ENCODE data around the gene PNPLA3. TPM values are rescaled to one million over a fixed set of nuclear protein-coding genes. Genes with fewer than 3 reads are reported as not detected.

Gene PNPLA3
- total RNA-seq, 3 donors from 2014 or later: 2.4 to 3.1 (median 2.9) TPM

GRCh38 chr22:43921370-43921769 lies 2.2 kb upstream of the PNPLA3 start:
- H3K36me3 ChIP-seq: no peaks in the 10 kb centered on the region
- DNase-seq (ENCODE audit: low spot score in 2 of 2): peak in 1 of 2 donors; percentile 77
- intact Hi-C loops (cut with DNase I; ENCODE audit: low total_unique reads): no loop called here
- H3K4me1 ChIP-seq: no peaks in the 10 kb centered on the region
- H3K27me3 ChIP-seq: no peaks in the 10 kb centered on the region
- no peak overlapping the region for H3K4me3 ChIP-seq
- H3K27ac ChIP-seq: peak overlapping the region; percentile 34 to 54
- H3K9me3 ChIP-seq: no peaks in the 10 kb centered on the region
- TF ChIP-seq CTCF (IDR thresholded peaks at IDR 0.05) (no peak), POLR2AphosphoS5 (IDR thresholded peaks at IDR 0.05) (no peak), POLR2A (IDR thresholded peaks at IDR 0.05) (no peak)

- H3K9me3 ChIP-seq: no peaks in the 10 kb centered on the region
- H3K4me1 ChIP-seq: no peaks in the 10 kb centered on the region
- no peaks in the 10 kb centered on the region for H3K36me3 ChIP-seq
- H3K27me3 ChIP-seq: no peaks in the 10 kb centered on the region
- TF ChIP-seq CTCF (IDR thresholded peaks at IDR 0.05) (no peak), POLR2AphosphoS5 (IDR thresholded peaks at IDR 0.05) (no peak), POLR2A (IDR thresholded peaks at IDR 0.05) (no peak)
- no peak overlapping the region for H3K4me3 ChIP-seq
- DNase-seq (ENCODE audit: low spot score in 2 of 2): no peak
- peak overlapping the region; percentile 43 to 54 for H3K27ac ChIP-seq
- intact Hi-C loops (cut with DNase I; ENCODE audit: low total_unique reads): no loop called here
Measured at GRCh38 chr22:43922123-43922522, 1.5 kb upstream of the PNPLA3 start.

GRCh38 chr22:43923191-43923590 lies 414 bp upstream of the PNPLA3 start:
- intact Hi-C loops (cut with DNase I; ENCODE audit: low total_unique reads): no loop called here
- peak overlapping the region; percentile 42 to 57 for H3K27ac ChIP-seq
- H3K9me3 ChIP-seq: no peaks in the 10 kb centered on the region
- no peak for DNase-seq (ENCODE audit: low spot score in 2 of 2)
- no peaks in the 10 kb centered on the region for H3K4me1 ChIP-seq
- no peaks in the 10 kb centered on the region for H3K27me3 ChIP-seq
- H3K36me3 ChIP-seq: no peaks in the 10 kb centered on the region
- TF ChIP-seq POLR2A (IDR thresholded peaks at IDR 0.05): no peak
- TF ChIP-seq CTCF (IDR thresholded peaks at IDR 0.05): no peak
- no peak for TF ChIP-seq POLR2AphosphoS5 (IDR thresholded peaks at IDR 0.05)
- peak overlapping the region; percentile 47 to 85 (median 67) for H3K4me3 ChIP-seq

- H3K4me1 ChIP-seq: no peaks in the 10 kb centered on the region
- no peak overlapping the region for H3K4me3 ChIP-seq
- no peaks in the 10 kb centered on the region for H3K9me3 ChIP-seq
- no peak for DNase-seq (ENCODE audit: low spot score in 2 of 2)
- H3K27me3 ChIP-seq: no peaks in the 10 kb centered on the region
- intact Hi-C loops (cut with DNase I; ENCODE audit: low total_unique reads): no loop called here
- H3K36me3 ChIP-seq: no peaks in the 10 kb centered on the region
- no peak for TF ChIP-seq CTCF (IDR thresholded peaks at IDR 0.05)
- TF ChIP-seq POLR2AphosphoS5 (IDR thresholded peaks at IDR 0.05): no peak
- TF ChIP-seq POLR2A (IDR thresholded peaks at IDR 0.05): no peak
- H3K27ac ChIP-seq: peak overlapping the region in 1 of 2 donors; percentile 36
Measured at GRCh38 chr22:43924877-43925276, 1.3 kb downstream of the PNPLA3 start.

GRCh38 chr22:43925433-43926348 lies 2.1 kb downstream of the PNPLA3 start:
- DNase-seq (ENCODE audit: low spot score in 2 of 2): peak in 1 of 2 donors; percentile 60

More at GRCh38 chr22:43925433-43926348, 2.1 kb downstream of the PNPLA3 start:
- no peak for TF ChIP-seq CTCF (IDR thresholded peaks at IDR 0.05)
- no peak for TF ChIP-seq POLR2A (IDR thresholded peaks at IDR 0.05)
- no peak for TF ChIP-seq POLR2AphosphoS5 (IDR thresholded peaks at IDR 0.05)
- no peaks in the 10 kb centered on the region for H3K9me3 ChIP-seq
- H3K27ac ChIP-seq: peak overlapping the region; percentile 32 to 36
- no peaks in the 10 kb centered on the region for H3K36me3 ChIP-seq
- H3K4me3 ChIP-seq: no peak overlapping the region
- no peaks in the 10 kb centered on the region for H3K27me3 ChIP-seq
- H3K4me1 ChIP-seq: no peaks in the 10 kb centered on the region
- intact Hi-C loops (cut with DNase I; ENCODE audit: low total_unique reads): no loop called here
